Kidney (tissue), 14 donors: Measurements from ENCODE around the gene FBLN1. TPM values are rescaled to one million over a fixed set of nuclear protein-coding genes. Genes with fewer than 3 reads are reported as not detected.

Experiments used
- DNase-seq, 5 donors: peaks; one replicate each; pipeline ENCODE4 v3.0.0-alpha.2; 2013 to 2020
- FAIRE-seq: peaks from 2 replicates; lab custom pipeline; 2012; peaks lifted over from hg19 to GRCh38; lab: Jason Lieb, UNC
- H3K27ac ChIP-seq, 2 donors: one replicate each; pipeline ENCODE4 v1.7.0; 2013; ENCODE audit warnings: low read depth in 2 of 2, low read length in 2 of 2, inconsistent platforms in 1 of 2
- H3K27me3 ChIP-seq: one replicate; pipeline ENCODE4 v1.7.1; 2013; ENCODE audit warnings: low read length, inconsistent platforms; ENCODE audit not compliant: control insufficient read depth, insufficient read depth
- H3K36me3 ChIP-seq, 3 donors: one replicate each; pipeline versions ENCODE4 v1.7.0 to v1.7.1; 2013; ENCODE audit warnings: low read length in 3 of 3, control low read depth in 1 of 3, inconsistent platforms in 1 of 3; ENCODE audit not compliant: insufficient read depth in 3 of 3, control insufficient read depth in 2 of 3
- H3K4me1 ChIP-seq, 3 donors: one replicate each; pipeline versions ENCODE4 v1.7.0 to v1.7.1; 2013; ENCODE audit warnings: low read length in 3 of 3, inconsistent platforms in 1 of 3, low read depth in 1 of 3; ENCODE audit not compliant: control insufficient read depth in 2 of 3, insufficient read depth in 2 of 3
- H3K4me3 ChIP-seq, 3 donors: one replicate each; pipeline versions ENCODE4 v1.7.0 to v1.8.1; 2013; ENCODE audit warnings: low read length in 3 of 3, control low read depth in 1 of 3, inconsistent platforms in 1 of 3
- H3K9ac ChIP-seq, 3 donors: one replicate each; pipeline versions ENCODE4 v1.7.0 to v1.7.1; 2013; ENCODE audit warnings: low read length in 3 of 3, control low read depth in 1 of 3, inconsistent platforms in 1 of 3
- H3K9me3 ChIP-seq, 3 donors: one replicate each; pipeline versions ENCODE4 v1.7.0 to v1.7.1; 2013; ENCODE audit warnings: low read length in 3 of 3, control low read depth in 1 of 3, inconsistent platforms in 1 of 3; ENCODE audit not compliant: control insufficient read depth in 2 of 3, insufficient read depth in 1 of 3
- intact Hi-C: fragments of 100-400 bp; cut with DNase I; formaldehyde crosslinking; loops from one replicate; pipeline ENCODE4 v1.11.1; 2022
- polyA plus RNA-seq: library from polyadenylated mRNA; stranded (reverse); fragments of 350-450 nt; fragmentation: Illumina TruSeq; extraction: RNeasy Lipid Tissue Mini Kit (QIAGEN cat#74804); gene quantifications from one replicate; pipeline ENCODE4 v1.2.3, GENCODE V29; 2014; ENCODE audit warnings: low read depth, low replicate concordance; ENCODE audit not compliant: insufficient read depth
- total RNA-seq: library from RNA; stranded (reverse); fragmentation: NEBNext Ultra II Directional; extraction: Animal tissue kit (Norgen Biotek cat#: 25700); gene quantifications from one replicate; pipeline ENCODE4 v1.2.1, GENCODE V29; 2021
- TF ChIP-seq, protein P1 (sequence below): IDR thresholded peaks from 3 replicates; pipeline ENCODE4 v1.5.1; 2012; ENCODE audit warnings: mild to moderate bottlenecking, moderate library complexity, borderline replicate concordance; ENCODE audit not compliant: insufficient read depth; ENCODE audit errors: extremely low read depth
- donor health status: control.
- donor health status: control.
- donor health status: control.
- donor health status: control.
- donor health status: control.
- donor health status: DM: yes; HTN: yes; CAD: no.
- donor health status: Normal renal cell carcinoma (clear cell type).

The FBLN1 gene
- total and polyA plus RNA-seq, 2 donors from 2014 or later = 23.3 to 105 TPM

DNA sequence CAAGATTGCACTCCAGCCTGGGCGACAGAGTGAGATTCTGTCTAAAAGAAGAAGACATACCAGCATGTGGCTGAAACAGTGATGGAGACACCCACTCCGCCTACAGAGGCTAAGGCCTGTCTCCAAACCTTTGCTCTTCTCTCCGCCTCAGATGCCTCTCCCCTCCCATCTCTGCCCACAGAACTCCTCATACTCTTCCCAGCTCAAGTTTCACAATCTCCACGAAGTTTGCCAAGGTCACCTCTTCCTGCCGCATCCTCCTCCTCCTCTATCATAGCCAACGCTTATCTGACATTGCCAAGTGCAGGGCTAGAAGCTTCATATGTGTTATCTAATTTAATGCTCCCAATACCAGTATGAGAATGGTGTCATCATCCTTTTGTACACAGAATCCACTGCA lies 25.9 kb upstream of the FBLN1 start:
- no peaks in the 10 kb centered on the region for H3K4me1 ChIP-seq
- no peak overlapping the region for H3K4me3 ChIP-seq
- H3K27me3 ChIP-seq = no peaks in the 10 kb centered on the region
- FAIRE-seq = no peak
- no peak overlapping the region for H3K27ac ChIP-seq
- no peaks in the 10 kb centered on the region for H3K36me3 ChIP-seq
- no peak for DNase-seq
- H3K9ac ChIP-seq = no peak overlapping the region
- TF ChIP-seq, protein P1, sequence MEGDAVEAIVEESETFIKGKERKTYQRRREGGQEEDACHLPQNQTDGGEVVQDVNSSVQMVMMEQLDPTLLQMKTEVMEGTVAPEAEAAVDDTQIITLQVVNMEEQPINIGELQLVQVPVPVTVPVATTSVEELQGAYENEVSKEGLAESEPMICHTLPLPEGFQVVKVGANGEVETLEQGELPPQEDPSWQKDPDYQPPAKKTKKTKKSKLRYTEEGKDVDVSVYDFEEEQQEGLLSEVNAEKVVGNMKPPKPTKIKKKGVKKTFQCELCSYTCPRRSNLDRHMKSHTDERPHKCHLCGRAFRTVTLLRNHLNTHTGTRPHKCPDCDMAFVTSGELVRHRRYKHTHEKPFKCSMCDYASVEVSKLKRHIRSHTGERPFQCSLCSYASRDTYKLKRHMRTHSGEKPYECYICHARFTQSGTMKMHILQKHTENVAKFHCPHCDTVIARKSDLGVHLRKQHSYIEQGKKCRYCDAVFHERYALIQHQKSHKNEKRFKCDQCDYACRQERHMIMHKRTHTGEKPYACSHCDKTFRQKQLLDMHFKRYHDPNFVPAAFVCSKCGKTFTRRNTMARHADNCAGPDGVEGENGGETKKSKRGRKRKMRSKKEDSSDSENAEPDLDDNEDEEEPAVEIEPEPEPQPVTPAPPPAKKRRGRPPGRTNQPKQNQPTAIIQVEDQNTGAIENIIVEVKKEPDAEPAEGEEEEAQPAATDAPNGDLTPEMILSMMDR = no peak
- intact Hi-C loops = no loop called here
- H3K9me3 ChIP-seq = no peaks in the 10 kb centered on the region

DNA sequence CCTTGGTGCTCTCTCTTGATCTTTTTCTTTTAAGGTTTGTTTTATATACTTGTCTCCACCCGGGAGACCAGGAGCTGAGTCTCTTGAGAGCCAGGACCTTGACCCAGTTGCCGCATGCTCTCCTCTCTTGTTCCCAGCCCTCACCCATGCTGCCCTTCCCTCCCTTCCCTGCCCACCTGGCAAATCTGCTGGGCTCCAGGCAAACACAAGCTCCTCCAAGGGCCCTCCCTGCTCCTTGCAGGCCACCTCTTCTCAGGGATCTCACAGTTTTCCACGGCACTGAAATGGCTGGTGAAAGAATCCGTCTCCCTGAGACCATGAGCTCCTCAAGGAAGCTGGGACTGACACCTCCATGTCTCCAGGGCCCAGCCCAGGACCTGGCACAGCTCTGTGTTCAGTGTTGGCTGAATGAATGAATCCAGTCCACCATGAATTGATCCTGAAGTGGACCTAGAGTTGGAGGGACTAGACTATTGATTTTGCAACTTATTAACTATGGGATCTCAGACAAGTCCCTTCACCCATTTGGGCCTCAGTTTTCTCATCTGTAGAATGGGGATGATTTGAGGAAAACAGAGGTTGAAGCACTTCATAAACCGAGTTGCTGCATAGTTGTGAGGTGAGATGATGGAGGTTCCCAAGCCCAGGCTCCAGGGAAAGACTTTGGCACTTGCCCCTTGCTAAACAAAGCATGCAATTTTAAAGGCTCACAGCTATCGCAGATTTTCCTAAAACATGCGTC lies 25.1 kb upstream of the FBLN1 start:
- Histone ChIP-seq H3K27me3 (no peaks in the 10 kb centered on the region), H3K27ac (no peak overlapping the region), H3K4me1 (no peaks in the 10 kb centered on the region), H3K9me3 (no peaks in the 10 kb centered on the region), H3K9ac (no peak overlapping the region), H3K36me3 (no peaks in the 10 kb centered on the region), H3K4me3 (no peak overlapping the region)
- intact Hi-C loops = no loop called here
- FAIRE-seq (no peak), DNase-seq (no peak)
- TF ChIP-seq, protein P1 = no peak

DNA sequence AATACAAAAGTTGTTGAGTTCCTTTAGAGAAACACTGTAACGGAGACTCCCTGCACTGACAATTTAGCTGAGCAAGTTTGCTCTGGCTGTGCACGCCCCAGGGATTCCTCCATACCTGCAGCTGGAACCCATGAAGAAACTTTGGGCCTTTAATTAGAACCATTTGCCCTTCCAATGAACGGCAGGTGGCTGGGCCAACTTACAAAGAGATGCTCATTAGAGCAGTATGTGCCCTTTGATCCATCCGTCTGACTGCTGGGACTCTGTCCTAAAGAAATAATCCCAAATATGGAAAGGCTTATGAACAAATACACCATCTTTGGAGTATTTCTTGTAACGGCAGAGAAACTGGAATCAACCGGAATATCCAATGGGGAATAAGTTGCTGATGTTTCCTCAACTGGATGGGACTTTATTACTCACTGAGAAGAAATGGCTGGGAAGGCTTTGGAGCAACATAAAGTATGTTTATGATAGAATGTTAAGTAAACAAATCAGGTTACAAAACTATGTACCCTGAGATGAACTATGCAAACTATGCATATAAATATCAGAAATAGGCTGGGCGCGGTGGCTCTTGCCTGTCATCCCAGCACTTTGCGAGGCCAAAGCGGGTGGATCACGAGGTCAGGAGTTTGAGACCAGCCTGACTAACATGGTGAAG lies 24.4 kb upstream of the FBLN1 start:
- FAIRE-seq (no peak), DNase-seq (peak in 1 of 5 donors; percentile 90)
- H3K27me3 ChIP-seq = no peaks in the 10 kb centered on the region
- no peaks in the 10 kb centered on the region for H3K9me3 ChIP-seq
- no peak overlapping the region for H3K27ac ChIP-seq
- intact Hi-C loops = no loop called here
- no peak overlapping the region for H3K4me3 ChIP-seq
- H3K36me3 ChIP-seq = no peaks in the 10 kb centered on the region
- no peaks in the 10 kb centered on the region for H3K4me1 ChIP-seq
- TF ChIP-seq, protein P1 = no peak
- H3K9ac ChIP-seq = no peak overlapping the region
